Nucleus accumbens (tissue), 56 donors: Measurements from ENCODE around the gene RNF223.
A peak's percentile ranks its signal among the peaks of the same experiment; 100 is the strongest.
"Not testable (repeated sequence)": the region's sequence is repeated elsewhere in the genome, so short reads cannot be mapped to it uniquely, and the experiment has no call there.

Source experiments
- DNase-seq, 56 donors: peaks; one replicate each; lab custom pipeline; 2025; lab: John Stamatoyannopoulos, UW

Gene RNF223

GRCh38 chr1:1111516-1112236 is 37.6 kb upstream of the RNF223 start:
- DNase-seq = no peak

GRCh38 chr1:1110561-1110971 is 36.5 kb upstream of the RNF223 start:
- peak in 10 of 56 donors; percentile 6 to 59 (median 19) for DNase-seq

- no peak for DNase-seq
Observed at GRCh38 chr1:1109743-1110142, 35.6 kb upstream of the RNF223 start.

- no peak for DNase-seq
Observed at GRCh38 chr1:1106510-1107221, 32.6 kb upstream of the RNF223 start.

- not testable (repeated sequence) for DNase-seq
Observed at GRCh38 chr1:1104152-1104551, 30.0 kb upstream of the RNF223 start.

- DNase-seq = no peak
Observed at GRCh38 chr1:1101503-1101902, 27.4 kb upstream of the RNF223 start.

- no peak for DNase-seq
Observed at GRCh38 chr1:1100296-1100695, 26.2 kb upstream of the RNF223 start.

- DNase-seq = no peak
Observed at GRCh38 chr1:1099506-1100183, 25.5 kb upstream of the RNF223 start.

- no peak for DNase-seq
Observed at GRCh38 chr1:1098681-1099421, 24.7 kb upstream of the RNF223 start.

- not testable (repeated sequence) for DNase-seq
Observed at GRCh38 chr1:1096136-1096535, 22.0 kb upstream of the RNF223 start.

GRCh38 chr1:1094981-1095380 is 20.9 kb upstream of the RNF223 start:
- DNase-seq = no peak

GRCh38 chr1:1093610-1093943 is 19.5 kb upstream of the RNF223 start:
- no peak for DNase-seq

GRCh38 chr1:1092894-1093609 is 18.9 kb upstream of the RNF223 start:
- no peak for DNase-seq

- DNase-seq = no peak
Observed at GRCh38 chr1:1092149-1092855, 18.2 kb upstream of the RNF223 start.

- peak in 1 of 56 donors; percentile 12 for DNase-seq
Observed at GRCh38 chr1:1091344-1092148, 17.4 kb upstream of the RNF223 start.

GRCh38 chr1:1090424-1091343 is 16.6 kb upstream of the RNF223 start:
- no peak for DNase-seq

- no peak for DNase-seq
Observed at GRCh38 chr1:1089731-1090423, 15.8 kb upstream of the RNF223 start.
